Ovary (tissue), 10 donors: Measurements from ENCODE around the gene SPPL3. TPM values are rescaled to one million over a fixed set of nuclear protein-coding genes. Genes with fewer than 3 reads are reported as not detected.
A peak's percentile ranks its signal among the peaks of the same experiment; 100 is the strongest.
"Not testable (repeated sequence)": the region's sequence is repeated elsewhere in the genome, so short reads cannot be mapped to it uniquely, and the experiment has no call there.

Experiments used
- DNase-seq, 5 donors: peaks; one replicate each; pipeline ENCODE4 v3.0.0-alpha.2; 2019 to 2020
- H3K27ac ChIP-seq, 2 donors: fragments of 200-600 bp; one replicate each; pipeline versions ENCODE4 v1.5.1 to v1.8.0; 2019 to 2022
- H3K27me3 ChIP-seq: fragments of 200-600 bp; one replicate; pipeline ENCODE4 v1.8.0; 2022
- H3K36me3 ChIP-seq: fragments of 200-600 bp; sonication (generic); one replicate; pipeline ENCODE4 v1.5.1; 2019
- H3K4me1 ChIP-seq: one replicate; pipeline ENCODE4 v1.8.1; 2013; ENCODE audit warnings: mild to moderate bottlenecking, moderate library complexity; ENCODE audit not compliant: insufficient read depth
- H3K4me3 ChIP-seq: fragments of 200-600 bp; sonication (generic); one replicate; pipeline ENCODE4 v1.5.1; 2017
- H3K9me3 ChIP-seq, 2 donors: fragments of 200-600 bp in 1 of 2; sonication (generic) in 1 of 2; one replicate each; pipeline versions ENCODE4 v1.5.1 to v1.8.1; 2013 to 2019; ENCODE audit warnings: mild to moderate bottlenecking in 1 of 2, moderate library complexity in 1 of 2
- CTCF ChIP-seq, 3 donors: fragments of 450-650 bp in 2 of 3; fragments of 200-600 bp in 1 of 3; IDR thresholded peaks; one replicate each; pipeline versions ENCODE4 v1.5.1 to v1.8.0; 2016 to 2022; ENCODE audit warnings: antibody characterized with exemption in 3 of 3, mild to moderate bottlenecking in 1 of 3
- EP300 ChIP-seq: sonication (generic); formaldehyde crosslinking; IDR thresholded peaks from one replicate; pipeline ENCODE4 v1.6.1; 2017; ENCODE audit warnings: antibody characterized with exemption
- POLR2A ChIP-seq: fragments of 450-650 bp; IDR thresholded peaks from one replicate; pipeline ENCODE4 v1.6.1; 2017; ENCODE audit warnings: antibody characterized with exemption, mild to moderate bottlenecking, moderate library complexity
- WGBS, 3 donors: extraction: QIAGEN DNeasy Blood & Tissue Kit in 1 of 3; methylation state at CpG; one replicate each; pipeline versions ENCODE4 v1.1.5 to v1.1.7; 2013 to 2017; 5-methylcytosine and 5-hydroxymethylcytosine counted together
- intact Hi-C, 4 donors: fragments of 100-400 bp; cut with DNase I; formaldehyde crosslinking; loops; one replicate each; pipeline versions ENCODE4 v1.11.0 to v1.15.1; 2022 to 2023
- long read RNA-seq, 3 donors: library from polyadenylated mRNA in 2 of 3; unstranded in 2 of 3; transcript quantifications; one replicate each; pipeline ENCODE4 v2.0.0 and lab custom pipeline, GENCODE V29; 2021 to 2026
- polyA plus RNA-seq, 2 donors: library from polyadenylated mRNA; stranded (reverse); fragments of 200-250 nt in 1 of 2; fragments of 350-450 nt in 1 of 2; fragmentation: Illumina TruSeq in 1 of 2; extraction: RNeasy Lipid Tissue Mini Kit (QIAGEN cat#74804) in 1 of 2; gene quantifications; one replicate each; pipeline ENCODE4 v1.2.3, GENCODE V29; 2013 to 2014
- total RNA-seq, 7 donors: library from RNA; depleted of rRNA in 2 of 7; stranded (reverse); fragments of >200 nt in 2 of 7; fragmentation: NEBNext Ultra II Directional in 3 of 7; extraction: Animal tissue kit (Norgen Biotek cat#: 25700) in 3 of 7; gene quantifications; one replicate each; pipeline versions ENCODE4 v1.1.0 to v1.2.4, GENCODE V29; 2016 to 2023
- donor health status: DM: no; HTN: no; CAD: no; lungs with moderate emphysema.
- donor health status: DM: no; HTN: no; CAD: no.
- donor health status: Bipolar disorder and iron deficiency.
- donor health status: DM: yes; HTN: yes; CAD: no.
- donor health status: DM: no; HTN: no; CAD: no.
- donor health status: DM: yes; HTN: yes; CAD: no.

Gene SPPL3
- 10 to 100 TPM; 28.5 to 69.8 (median 51.9) TPM for total RNA-seq
- 10 to 100 TPM; 24.2 to 87.4 TPM for polyA plus RNA-seq
- long read RNA-seq, donor 1, full-length matches to known transcripts, result 15 of 30 reads
- long read RNA-seq, donor 1, partial matches to known transcripts, result 10 of 30 reads
- long read RNA-seq, donor 1, other reads (novel, unspliced or antisense), result 5 of 30 reads
- long read RNA-seq, donor 2, full-length matches to known transcripts, result 26 of 26 reads
- long read RNA-seq, donor 2, partial matches to known transcripts, result 0 of 26 reads
- long read RNA-seq, donor 2, other reads (novel, unspliced or antisense), result 0 of 26 reads
- long read RNA-seq, donor 3, full-length matches to known transcripts, result 189 of 203 reads
- long read RNA-seq, donor 3, partial matches to known transcripts, result 8 of 203 reads
- long read RNA-seq, donor 3, other reads (novel, unspliced or antisense), result 6 of 203 reads

GRCh38 chr12:120904197-120904773, at the start of gene SPPL3:
Gene SPPL3, minus strand, starts transcription at chr12:120904358. Its CDS starts 491 bp downstream, at chr12:120903867.
- Histone ChIP-seq H3K9me3 (no peaks in the 10 kb centered on the region), H3K27ac (peak within 1 kb of the TSS; percentile 71 to 79), H3K36me3 (no peaks in the 10 kb centered on the region), H3K4me1 (peaks cover 12% of the 10 kb centered on the region), H3K27me3 (no peaks in the 10 kb centered on the region), H3K4me3 (peak within 1 kb of the TSS; percentile 58)
- WGBS, 3 donors, result 1% methylated on average over 33 to 66 of the region's 66 CpGs
- TF ChIP-seq EP300 (no peak), POLR2A (peak; percentile 52), CTCF (IDR thresholded peaks at IDR 0.05) (no peak)
- peak; percentile 90 to 96 (median 95) for DNase-seq
- intact Hi-C loops, result no loop called here

- 93 to 99% (median 93%) methylated on average over 5 of the region's 5 CpGs for WGBS, 3 donors
- Histone ChIP-seq H3K27ac (no peak overlapping the region), H3K4me3 (no peak overlapping the region), H3K36me3 (no peaks in the 10 kb centered on the region), H3K4me1 (no peaks in the 10 kb centered on the region), H3K9me3 (no peaks in the 10 kb centered on the region), H3K27me3 (no peaks in the 10 kb centered on the region)
- TF ChIP-seq EP300, result no peak
- TF ChIP-seq CTCF (IDR thresholded peaks at IDR 0.05), result no peak
- no peak for TF ChIP-seq POLR2A
- intact Hi-C loops, result no loop called here
- DNase-seq, result no peak
These were observed 46.6 kb upstream of the SPPL3 start for GRCh38 chr12:120950807-120951206.

- intact Hi-C loops, result not testable (repeated sequence)
- WGBS, 3 donors, result 86 to 95% (median 95%) methylated on average over 13 to 31 of the region's 31 CpGs
These were observed 46.2 kb upstream of the SPPL3 start for GRCh38 chr12:120950260-120950799.

GRCh38 chr12:120945516-120945915, 41.4 kb upstream of the SPPL3 start:
- H3K27ac ChIP-seq, DNase-seq, H3K9me3 ChIP-seq, H3K36me3 ChIP-seq, H3K4me3 ChIP-seq, H3K4me1 ChIP-seq, intact Hi-C loops, H3K27me3 ChIP-seq: not testable (repeated sequence)
- WGBS, 3 donors, result 78 to 80% (median 80%) methylated on average over 6 of the region's 6 CpGs

More at GRCh38 chr12:120950260-120950799, 46.2 kb upstream of the SPPL3 start:
- not testable (repeated sequence) for H3K27ac ChIP-seq, H3K36me3 ChIP-seq, H3K27me3 ChIP-seq, H3K4me1 ChIP-seq, H3K4me3 ChIP-seq, H3K9me3 ChIP-seq, DNase-seq

- 42 to 47% (median 46%) methylated on average over 9 of the region's 9 CpGs for WGBS, 3 donors
- no peak overlapping the region for H3K27ac ChIP-seq
- peak in 3 of 5 donors; percentile 21 to 41 (median 29) for DNase-seq
- no peak overlapping the region for H3K4me3 ChIP-seq
- H3K27me3 ChIP-seq, result no peaks in the 10 kb centered on the region
- intact Hi-C loops, result no loop called here
- no peaks in the 10 kb centered on the region for H3K4me1 ChIP-seq
- H3K36me3 ChIP-seq, result no peaks in the 10 kb centered on the region
- no peaks in the 10 kb centered on the region for H3K9me3 ChIP-seq
- TF ChIP-seq POLR2A (no peak), CTCF (IDR thresholded peaks at IDR 0.05) (no peak), EP300 (no peak)
These were observed 40.6 kb upstream of the SPPL3 start for GRCh38 chr12:120944645-120945217.
